Astrocyte of the spinal cord (primary cell): ENCODE measurements around the gene TMEM223.
A peak's percentile ranks its signal among the peaks of the same experiment; 100 is the strongest.
"Not testable (repeated sequence)": the region's sequence is repeated elsewhere in the genome, so short reads cannot be mapped to it uniquely, and the experiment has no call there.

ENCODE experiments used
- DNase-seq: peaks from one replicate; pipeline ENCODE4 v3.0.0; 2011; ENCODE audit warnings: low read depth, low spot score
- H3K4me3 ChIP-seq: 2 replicates; pipeline ENCODE4 v1.5.1; 2011; ENCODE audit warnings: low read depth, mild to moderate bottlenecking, low read length, moderate library complexity
- CTCF ChIP-seq: IDR thresholded peaks from 2 replicates; pipeline ENCODE4 v1.5.1; 2012; ENCODE audit warnings: low read depth, mild to moderate bottlenecking, low read length, inconsistent platforms
- in situ Hi-C: cut with HindIII; loops from 2 replicates; pipeline ENCODE4 v1.10.0; 2017; ENCODE audit warnings: low sequenced_read_pairs

Gene TMEM223

GRCh38 chr11:62771144-62772021, 20.4 kb downstream of the TMEM223 start, which contains the start of gene TAF6L:
TSS of gene TAF6L (plus strand) at chr11:62771396. CDS start at chr11:62775784, 4,388 bp downstream.
- in situ Hi-C loops = no loop called here

GRCh38 chr11:62770778-62771143, 21.0 kb downstream of the TMEM223 start:
- in situ Hi-C loops = no loop called here
- DNase-seq = no peak

More at GRCh38 chr11:62771144-62772021, 20.4 kb downstream of the TMEM223 start, which contains the start of gene TAF6L:
- DNase-seq = peak; percentile 98
- no peak for TF ChIP-seq CTCF
- peak within 1 kb of the TSS; percentile 72 for H3K4me3 ChIP-seq

DNA sequence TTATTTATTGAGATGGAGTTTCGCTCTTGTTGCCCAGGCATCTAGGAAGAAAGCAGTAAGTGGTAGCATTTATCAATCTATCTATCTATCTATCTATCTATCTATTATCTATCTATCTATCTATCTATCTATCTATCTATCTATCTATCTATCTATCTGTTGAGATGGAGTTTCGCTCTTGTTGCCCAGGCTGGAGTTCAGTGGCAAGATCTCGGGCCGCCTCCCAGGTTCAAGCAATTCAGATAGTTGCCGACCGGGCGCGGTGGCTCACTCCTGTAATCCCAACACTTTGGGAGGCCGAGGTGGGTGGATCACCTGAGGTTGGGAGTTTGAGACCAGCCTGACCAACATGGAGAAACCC, 31.0 kb downstream of the TMEM223 start:
- H3K4me3 ChIP-seq = peak overlapping the region; percentile 80
- not testable (repeated sequence) for DNase-seq

More at GRCh38 chr11:62770778-62771143, 21.0 kb downstream of the TMEM223 start:
- no peak for TF ChIP-seq CTCF
- peak overlapping the region; percentile 72 for H3K4me3 ChIP-seq

GRCh38 chr11:62757846-62758788, 33.7 kb downstream of the TMEM223 start:
- TF ChIP-seq CTCF = no peak
- in situ Hi-C loops = no loop called here
- no peak overlapping the region for H3K4me3 ChIP-seq
- no peak for DNase-seq

More for the DNA sequence above, 31.0 kb downstream of the TMEM223 start:
- in situ Hi-C loops = not testable (repeated sequence)

GRCh38 chr11:62755086-62755615, 36.7 kb downstream of the TMEM223 start:
- no peak for TF ChIP-seq CTCF
- DNase-seq = no peak
- H3K4me3 ChIP-seq = no peak overlapping the region
- in situ Hi-C loops = no loop called here

- in situ Hi-C loops = no loop called here
- no peak for TF ChIP-seq CTCF
- DNase-seq = peak; percentile 99
- peak within 1 kb of the TSS; percentile 78 for H3K4me3 ChIP-seq
Measured at GRCh38 chr11:62753736-62754603, 37.8 kb downstream of the TMEM223 start, which contains the start of gene ZBTB3. TSS of gene ZBTB3 (minus strand) at chr11:62754160. CDS start at chr11:62753664, 496 bp downstream.
